ENCODE results near the gene RRAS2.
A peak's percentile ranks its signal among the peaks of the same experiment; 100 is the strongest.
"Not testable (repeated sequence)": the region's sequence is repeated elsewhere in the genome, so short reads cannot be mapped to it uniquely, and the experiment has no call there.

The RRAS2 gene
- 15.6 reads per million, percentile 41 among the genes with 10 or more reads in this experiment for total RNA-seq

DNA sequence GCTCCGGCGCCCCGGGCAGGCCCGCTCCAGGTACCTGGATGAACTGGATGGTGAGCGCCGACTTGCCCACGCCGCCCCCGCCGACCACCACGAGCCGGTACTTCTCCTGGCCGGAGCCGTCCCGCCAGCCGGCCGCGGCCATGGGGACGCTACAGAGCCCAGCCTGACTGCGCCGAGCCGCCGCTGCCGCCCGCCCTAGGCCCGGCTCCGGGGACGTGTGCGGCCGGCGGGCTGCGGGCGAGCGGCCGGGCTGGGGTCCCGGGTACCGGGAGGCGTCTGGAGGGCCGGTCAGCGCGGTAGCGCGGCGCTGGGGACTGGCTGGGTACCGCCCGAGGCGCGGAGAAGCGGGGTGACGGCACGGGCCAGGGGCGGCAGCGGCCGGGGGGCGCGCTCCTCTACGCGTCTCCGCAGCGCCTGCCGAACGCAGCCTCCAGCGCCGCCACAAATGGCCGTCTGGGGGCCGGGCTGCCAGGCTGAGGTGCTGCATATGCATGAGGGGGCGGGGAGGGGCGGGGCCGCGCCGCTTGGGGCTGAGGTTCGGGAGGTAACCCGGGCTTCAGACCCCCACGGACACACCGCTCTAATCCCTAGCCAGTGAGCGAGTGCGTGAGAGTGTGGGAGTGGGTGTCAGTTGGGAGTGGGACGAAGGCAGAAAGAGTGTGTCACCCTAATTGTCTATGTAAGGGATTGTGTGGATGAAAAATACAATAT is at the start of gene RRAS2:
Gene RRAS2 (minus strand): TSS at position 455 of the 711 bp plus-strand sequence. CDS start 313 bp downstream, at position 142.
- peak; percentile 65 for DNase-seq

DNA sequence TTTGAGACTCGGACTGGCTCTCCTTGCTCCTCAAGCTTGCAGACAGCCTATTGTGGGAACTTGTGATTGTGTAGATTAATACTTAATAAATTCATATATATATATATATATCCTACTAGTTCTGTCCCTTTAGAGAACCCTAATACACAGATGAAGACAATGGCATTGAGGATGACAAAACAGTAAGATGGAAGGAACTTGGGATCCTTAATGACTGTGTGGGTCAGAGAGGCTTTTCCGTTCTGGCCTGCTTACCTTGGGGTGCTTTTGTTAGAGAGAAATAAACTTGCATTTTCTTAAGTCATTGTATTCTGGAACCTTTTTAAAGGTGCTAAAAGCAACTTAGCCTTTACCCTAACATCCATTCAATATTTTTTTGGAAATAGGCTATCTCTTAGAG is 49.6 kb upstream of the RRAS2 start:
- DNase-seq, result no peak

- not testable (repeated sequence) for DNase-seq
Observed at GRCh38 chr11:14406116-14406515, 47.1 kb upstream of the RRAS2 start.

DNA sequence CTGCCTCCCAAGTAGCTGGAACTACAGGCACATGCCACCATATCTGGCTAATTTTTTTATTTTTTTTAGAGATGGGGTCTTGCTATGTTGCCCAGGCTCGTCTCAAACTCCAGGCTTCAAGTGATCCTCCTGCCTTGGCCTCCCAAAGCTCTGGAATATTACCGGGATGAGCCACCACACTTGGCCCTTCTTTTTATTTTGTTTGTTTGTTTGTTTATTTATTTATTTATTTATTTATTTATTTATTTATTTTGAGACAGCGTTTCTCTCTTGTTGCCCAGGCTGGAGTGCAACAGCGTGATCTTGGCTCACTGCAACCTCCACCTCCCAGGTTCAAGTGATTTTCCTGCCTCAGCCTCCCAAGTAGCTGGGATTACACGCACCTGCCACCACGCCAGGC is 44.5 kb upstream of the RRAS2 start:
- not testable (repeated sequence) for DNase-seq

DNA sequence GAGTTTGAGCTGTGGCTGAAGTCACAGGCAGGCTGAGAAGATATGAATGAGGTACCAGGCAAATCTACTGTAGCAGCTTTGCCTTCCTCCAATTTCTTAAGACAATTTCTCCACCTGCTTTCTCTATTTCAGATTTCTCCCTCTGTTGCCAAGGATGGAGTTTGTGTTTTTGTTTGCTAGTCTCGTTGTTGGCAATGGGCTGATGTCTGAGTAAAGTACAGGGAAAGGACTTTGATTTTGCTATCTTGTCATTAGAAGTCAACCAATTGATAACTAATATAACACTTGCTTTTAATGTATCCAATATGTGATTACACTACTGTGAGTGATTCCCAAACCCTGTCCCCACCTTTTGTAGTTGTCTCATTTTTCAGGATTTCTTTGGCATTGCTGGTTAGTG is 40.1 kb upstream of the RRAS2 start:
- no peak for DNase-seq

- no peak for DNase-seq
Observed at GRCh38 chr11:14396273-14396672, 37.3 kb upstream of the RRAS2 start.

DNA sequence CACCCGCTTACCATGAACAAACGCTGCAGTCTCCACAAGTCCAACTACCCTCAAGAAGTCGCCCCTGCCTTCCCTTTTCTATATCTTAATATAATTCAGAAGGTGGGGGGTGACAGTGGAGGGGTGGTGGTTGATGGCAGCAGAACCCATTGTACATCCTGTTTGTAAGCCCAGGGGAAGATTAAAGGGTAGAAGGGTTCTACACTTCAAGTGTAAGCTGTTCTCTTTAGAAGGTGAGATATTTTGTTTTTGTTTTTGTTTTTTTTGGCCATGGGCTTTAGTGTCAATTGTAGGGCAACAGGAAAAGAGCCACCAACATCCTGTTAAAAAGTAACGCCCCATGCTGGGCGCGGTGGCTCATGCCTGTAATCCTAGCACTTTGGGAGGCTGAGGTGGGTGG is 34.9 kb upstream of the RRAS2 start:
- no peak for DNase-seq

DNA sequence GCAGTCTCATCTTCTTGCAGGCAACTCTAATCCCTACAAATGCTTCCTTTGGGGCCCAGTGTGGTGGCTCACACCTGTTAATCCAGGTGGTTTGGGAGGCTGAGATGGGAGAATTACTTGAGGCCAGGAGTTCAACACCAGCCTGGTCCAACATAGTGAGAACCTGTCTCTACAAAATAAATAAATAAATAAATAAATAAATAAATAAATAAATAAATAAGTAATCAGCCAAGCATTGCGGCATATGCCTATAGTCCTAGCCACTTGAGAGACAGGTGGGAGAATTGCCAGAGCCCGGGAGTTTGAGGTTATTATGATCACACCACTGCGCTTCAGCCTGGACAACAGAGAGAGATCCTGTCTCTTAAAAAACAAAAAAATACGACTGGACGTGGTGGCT is 34.1 kb upstream of the RRAS2 start:
- no peak for DNase-seq

DNA sequence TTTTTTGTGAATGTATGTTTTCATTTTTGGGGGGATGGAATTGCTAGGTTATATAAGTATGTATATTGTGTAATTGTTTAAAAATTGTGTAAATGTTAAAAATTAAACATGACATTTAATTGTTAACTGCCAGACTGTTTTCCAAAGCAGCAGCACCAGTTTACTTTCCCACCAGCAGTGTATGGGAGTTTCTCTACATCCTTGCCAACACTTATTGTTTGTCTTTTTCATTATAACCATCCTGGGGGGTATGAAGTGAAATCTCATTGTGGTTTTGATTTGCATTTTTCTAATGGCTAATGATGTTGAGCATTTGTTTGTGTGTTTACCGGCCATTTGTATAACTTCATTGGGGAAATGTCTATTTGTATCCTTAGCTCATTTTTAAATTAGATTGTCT is 31.7 kb upstream of the RRAS2 start:
- DNase-seq, result no peak

DNA sequence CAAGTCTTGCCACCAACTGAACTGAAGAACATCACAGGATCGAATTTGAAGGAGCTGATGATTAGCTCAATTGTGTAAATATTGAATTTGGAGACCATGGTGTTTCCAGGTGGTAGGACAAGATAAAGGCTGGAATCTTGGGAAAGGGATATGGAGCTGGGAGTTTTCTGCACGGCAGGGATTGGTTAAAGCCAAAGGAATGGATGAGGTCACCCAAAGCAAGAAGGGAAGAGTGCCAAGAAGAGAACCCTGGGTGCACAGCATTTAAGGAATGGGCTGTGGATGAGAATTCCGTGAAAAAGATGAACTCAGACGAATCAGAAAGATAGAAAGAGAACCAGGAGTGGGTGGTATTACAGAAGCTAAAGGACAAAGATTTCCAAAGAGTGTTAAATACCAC is 29.4 kb upstream of the RRAS2 start:
- no peak for DNase-seq

DNA sequence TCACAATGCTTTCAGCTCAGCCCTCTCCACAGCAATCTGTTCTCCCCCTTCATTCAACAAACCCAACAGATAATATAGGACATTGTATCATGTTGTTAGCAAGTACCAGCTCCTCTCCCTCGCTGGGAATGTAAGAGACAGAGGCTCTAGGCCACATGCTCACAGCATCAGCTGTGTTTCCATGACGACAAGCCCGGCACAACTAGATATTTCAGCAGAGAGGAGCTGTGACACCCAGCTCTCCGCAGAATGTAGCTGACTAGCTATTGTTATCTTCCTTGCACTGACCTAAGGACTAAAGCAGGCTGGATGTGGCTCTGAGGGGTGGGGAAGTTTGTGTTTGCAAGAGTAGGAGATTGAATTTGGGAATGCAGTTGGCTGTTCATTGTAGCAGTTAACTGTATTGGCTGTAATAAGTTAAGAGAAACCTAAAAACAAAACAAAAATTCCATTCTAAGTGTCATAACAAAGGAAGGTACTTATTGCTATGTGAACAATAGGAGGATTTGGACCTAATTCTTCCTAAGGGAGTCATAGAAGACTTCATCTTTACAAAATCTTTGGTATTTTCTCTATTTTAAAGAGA is 28.0 kb upstream of the RRAS2 start:
- DNase-seq, result no peak

DNA sequence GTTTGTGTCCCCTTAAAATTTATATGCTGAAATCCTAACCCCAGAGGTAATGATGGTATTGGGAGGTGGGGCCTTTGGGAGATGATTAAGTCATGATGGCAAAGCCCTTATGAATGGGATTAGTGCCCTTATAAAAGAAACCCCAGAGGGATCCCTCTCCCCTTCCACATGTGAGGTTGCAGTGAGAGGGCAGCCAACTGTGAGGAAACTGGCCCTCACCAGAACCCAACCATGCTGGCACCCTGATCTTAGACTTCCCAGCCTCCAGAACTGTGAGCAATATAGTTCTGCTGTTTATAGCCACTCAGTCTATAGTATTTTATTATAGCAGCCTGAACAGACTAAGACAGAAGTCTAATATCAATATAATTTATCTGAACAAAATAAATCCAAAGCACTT is 27.1 kb upstream of the RRAS2 start:
- DNase-seq, result no peak

GRCh38 chr11:14384338-14384737 is 25.4 kb upstream of the RRAS2 start:
- DNase-seq, result no peak

GRCh38 chr11:14381968-14382367 is 23.0 kb upstream of the RRAS2 start:
- no peak for DNase-seq

- DNase-seq, result peak; percentile 11
Observed at GRCh38 chr11:14380947-14381561, 22.1 kb upstream of the RRAS2 start.

DNA sequence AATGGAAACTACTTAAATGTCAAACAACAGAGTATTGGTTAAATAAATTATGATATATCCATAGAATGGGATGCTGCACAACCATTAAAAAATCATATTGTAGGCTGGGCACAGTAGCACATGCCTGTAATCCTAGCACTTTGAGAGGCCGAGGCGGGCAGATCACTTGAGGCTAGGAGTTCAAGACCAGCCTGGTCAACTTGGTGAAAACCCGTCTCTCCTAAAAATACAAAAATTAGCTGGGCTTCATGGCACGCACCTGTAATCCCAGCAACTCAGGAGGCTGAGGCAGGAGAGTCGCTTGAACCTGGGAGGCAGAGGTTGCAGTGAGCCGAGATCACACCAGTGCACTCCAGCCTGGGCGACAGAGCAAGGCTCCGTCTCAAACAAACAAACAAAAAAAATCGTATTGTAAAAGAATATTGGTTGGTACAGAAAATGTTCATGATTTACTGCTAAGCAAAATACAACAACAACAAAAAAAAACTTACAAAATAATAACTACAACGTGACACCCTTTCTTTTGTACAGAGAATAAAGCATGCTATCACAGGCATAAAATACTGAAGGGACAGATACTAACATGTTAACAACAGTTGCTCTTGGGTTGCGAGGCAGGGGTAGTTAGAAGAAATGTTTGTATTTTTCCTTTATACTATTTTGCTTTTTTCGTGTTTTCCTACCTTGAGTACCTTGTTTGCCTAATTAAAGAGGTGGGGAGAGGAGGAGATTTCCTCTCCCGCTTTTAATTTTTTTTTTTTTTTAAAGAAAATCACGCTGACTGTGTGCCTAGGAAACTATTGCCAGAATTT is 21.3 kb upstream of the RRAS2 start:
- DNase-seq, result no peak

- no peak for DNase-seq
Observed at GRCh38 chr11:14378171-14378570, 19.2 kb upstream of the RRAS2 start.

GRCh38 chr11:14376920-14377319 is 17.9 kb upstream of the RRAS2 start:
- DNase-seq, result no peak

DNA sequence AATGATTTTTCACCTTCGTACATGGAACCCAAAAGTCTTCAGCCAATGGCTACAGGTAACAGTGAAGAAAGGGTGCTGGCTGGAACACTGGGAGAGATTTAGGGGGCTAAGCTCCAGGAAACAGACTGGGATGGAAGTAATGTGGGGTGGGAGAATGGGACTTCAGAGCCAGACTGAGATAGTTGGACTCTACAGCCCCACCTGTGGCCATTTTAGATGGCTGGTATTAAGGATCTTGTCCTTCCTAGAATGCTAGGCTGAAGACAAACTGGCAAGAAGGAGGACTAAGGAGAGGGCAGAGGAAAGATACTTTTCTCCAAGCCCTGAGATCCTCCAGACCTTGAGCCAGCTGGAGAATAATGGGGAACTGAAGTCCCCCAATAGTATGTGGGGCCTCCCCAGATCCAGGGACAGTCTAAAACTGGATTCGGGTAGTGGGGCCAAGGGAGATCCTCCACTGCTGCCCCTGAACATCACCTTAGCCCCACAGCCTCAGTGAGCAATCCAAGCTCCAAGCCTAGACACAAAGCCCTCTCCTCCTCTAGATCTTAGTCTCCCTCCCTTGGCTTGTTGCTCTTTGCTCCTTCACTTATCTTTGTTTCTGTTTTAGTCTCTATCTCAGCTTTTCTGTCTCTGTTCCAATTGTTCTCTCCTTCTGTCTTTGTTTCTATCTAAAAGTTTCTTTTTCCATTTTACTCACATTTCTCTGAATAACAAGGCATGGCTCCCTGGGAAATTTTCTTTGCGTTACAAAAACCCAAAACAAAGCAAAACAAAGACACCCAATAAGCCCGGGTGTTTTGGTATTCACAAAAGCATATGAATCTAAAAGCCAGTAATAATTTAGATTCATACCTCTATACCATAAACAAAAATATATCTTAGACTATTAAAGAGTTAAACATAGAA is 16.2 kb upstream of the RRAS2 start:
- no peak for DNase-seq

- no peak for DNase-seq
Observed at GRCh38 chr11:14373941-14374646, 15.1 kb upstream of the RRAS2 start.

GRCh38 chr11:14372011-14372410 is 13.0 kb upstream of the RRAS2 start:
- DNase-seq, result no peak

DNA sequence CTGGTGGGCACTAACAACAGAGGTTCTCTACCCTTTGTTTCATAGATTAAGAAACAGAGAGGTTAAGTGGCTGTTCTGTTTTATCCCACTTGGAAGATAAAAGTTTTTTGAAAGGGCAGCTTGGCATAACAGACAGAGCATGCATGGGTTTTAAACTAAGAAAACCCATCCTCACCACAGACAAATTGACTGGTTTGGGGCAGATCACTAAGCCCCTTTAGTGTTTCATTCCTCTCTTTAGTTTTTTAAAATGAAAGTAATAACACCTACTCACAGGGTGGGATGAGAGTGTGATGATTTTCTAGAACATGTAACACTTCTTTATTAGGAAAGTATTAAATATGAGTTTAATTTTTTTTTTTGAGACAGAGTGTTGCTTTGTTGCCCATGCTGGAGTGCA is 12.3 kb upstream of the RRAS2 start:
- no peak for DNase-seq

All from effector CD4-positive, alpha-beta T cell (primary cell).